ENCODE measurements around the gene FADS6.
"Not testable (repeated sequence)": the region's sequence is repeated elsewhere in the genome, so short reads cannot be mapped to it uniquely, and the experiment has no call there.

Gene FADS6

DNA sequence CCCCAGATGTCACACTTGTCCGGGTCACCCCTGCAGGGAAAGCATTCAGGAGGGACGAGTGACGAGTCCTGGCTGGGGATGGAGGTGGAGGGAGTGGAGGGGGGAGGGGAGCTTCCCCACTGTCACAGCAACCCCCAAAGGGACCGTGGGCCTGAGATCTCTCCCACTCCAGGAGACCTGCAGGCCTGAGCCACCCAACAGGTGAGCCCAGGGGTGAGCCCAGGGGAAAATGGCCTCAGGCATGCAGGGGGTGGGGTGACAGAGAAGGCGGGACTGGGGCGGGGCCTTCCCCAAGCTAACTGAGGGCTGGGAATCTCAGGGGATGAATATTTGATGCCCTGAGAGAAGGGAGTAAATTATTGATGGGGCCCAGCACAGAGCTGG lies 27.2 kb upstream of the FADS6 start:
- H3K4me3 ChIP-seq (ENCODE audit: low read depth in 1 of 2, low read length in 2 of 2) = no peak overlapping the region
- peaks cover 10% of the 10 kb centered on the region in 2 donors for H3K4me1 ChIP-seq (ENCODE audit: control insufficient read depth in 1 of 2, insufficient read depth in 2 of 2, low read length in 2 of 2)
- H3K9me3 ChIP-seq (ENCODE audit: control insufficient read depth in 1 of 2, low read length in 2 of 2) = no peaks in the 10 kb centered on the region
- peaks cover 50% of the 10 kb centered on the region in 2 donors for H3K27me3 ChIP-seq (ENCODE audit: control insufficient read depth in 1 of 2, insufficient read depth in 2 of 2, low read length in 2 of 2)
- no peak overlapping the region for H3K27ac ChIP-seq (ENCODE audit: low read depth, low read length)
- H3K9ac ChIP-seq (ENCODE audit: low read depth in 1 of 2, low read length in 2 of 2) = no peak overlapping the region
- no peaks in the 10 kb centered on the region for H3K36me3 ChIP-seq (ENCODE audit: control insufficient read depth in 1 of 2, insufficient read depth in 2 of 2, low read length in 2 of 2)

GRCh38 chr17:74920306-74920620 lies 26.8 kb upstream of the FADS6 start:
- peaks cover 10% of the 10 kb centered on the region in 2 donors for H3K4me1 ChIP-seq (ENCODE audit: control insufficient read depth in 1 of 2, insufficient read depth in 2 of 2, low read length in 2 of 2)
- H3K27ac ChIP-seq (ENCODE audit: low read depth, low read length) = no peak overlapping the region
- no peaks in the 10 kb centered on the region for H3K9me3 ChIP-seq (ENCODE audit: control insufficient read depth in 1 of 2, low read length in 2 of 2)
- H3K4me3 ChIP-seq (ENCODE audit: low read depth in 1 of 2, low read length in 2 of 2) = no peak overlapping the region
- H3K36me3 ChIP-seq (ENCODE audit: control insufficient read depth in 1 of 2, insufficient read depth in 2 of 2, low read length in 2 of 2) = no peaks in the 10 kb centered on the region
- peaks cover 46% of the 10 kb centered on the region in 2 donors for H3K27me3 ChIP-seq (ENCODE audit: control insufficient read depth in 1 of 2, insufficient read depth in 2 of 2, low read length in 2 of 2)
- H3K9ac ChIP-seq (ENCODE audit: low read depth in 1 of 2, low read length in 2 of 2) = no peak overlapping the region

DNA sequence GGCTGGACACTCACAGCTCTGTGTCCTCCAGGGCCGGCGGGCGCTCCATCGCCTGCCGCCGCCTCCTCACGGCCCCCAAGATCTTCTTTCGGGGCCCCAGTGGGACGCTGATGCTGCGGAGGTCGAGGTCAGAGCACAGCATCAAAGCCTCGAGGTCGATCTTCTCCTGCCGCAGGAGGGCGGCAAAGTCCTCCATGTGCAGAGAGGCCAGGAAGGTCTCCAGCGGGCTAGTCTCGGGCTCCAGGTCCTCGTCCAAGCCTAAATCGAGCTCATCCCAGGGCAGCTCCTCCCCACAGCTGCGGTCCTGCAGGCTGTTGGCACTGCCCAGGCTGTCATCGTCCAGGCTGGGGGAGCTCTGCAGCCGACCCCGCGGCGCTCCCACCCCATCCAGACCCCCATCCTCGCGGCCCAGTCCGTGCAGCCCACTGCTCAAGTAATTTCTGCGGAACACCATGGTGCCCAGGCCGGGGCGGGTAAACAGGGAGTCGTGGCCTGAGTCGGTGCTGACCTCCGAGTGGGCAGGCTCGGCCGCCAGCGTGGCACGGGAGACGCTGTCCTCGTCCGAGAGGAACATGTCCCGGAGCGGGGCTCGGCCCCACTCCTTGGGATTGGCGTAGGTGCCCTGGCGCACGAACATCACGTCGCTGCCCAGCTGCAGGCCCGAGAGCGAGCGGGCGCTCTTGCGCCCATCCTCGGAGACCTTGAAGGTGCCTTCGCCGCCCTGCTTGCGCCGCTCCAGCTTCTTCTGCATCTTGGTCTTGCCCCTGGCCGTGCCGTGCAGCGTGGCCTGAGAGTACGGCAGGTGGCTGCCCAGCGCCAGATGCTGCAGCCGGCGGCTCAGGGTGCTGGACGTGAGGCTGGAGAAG lies 26.2 kb upstream of the FADS6 start:
- H3K9me3 ChIP-seq (ENCODE audit: control insufficient read depth in 1 of 2, low read length in 2 of 2) = no peaks in the 10 kb centered on the region
- no peaks in the 10 kb centered on the region for H3K36me3 ChIP-seq (ENCODE audit: control insufficient read depth in 1 of 2, insufficient read depth in 2 of 2, low read length in 2 of 2)
- H3K27me3 ChIP-seq (ENCODE audit: control insufficient read depth in 1 of 2, insufficient read depth in 2 of 2, low read length in 2 of 2) = peaks cover 40 to 41% of the 10 kb centered on the region in 2 donors
- H3K27ac ChIP-seq (ENCODE audit: low read depth, low read length) = no peak overlapping the region
- H3K4me1 ChIP-seq (ENCODE audit: control insufficient read depth in 1 of 2, insufficient read depth in 2 of 2, low read length in 2 of 2) = peaks cover 10% of the 10 kb centered on the region in 2 donors
- H3K4me3 ChIP-seq (ENCODE audit: low read depth in 1 of 2, low read length in 2 of 2) = no peak overlapping the region
- no peak overlapping the region for H3K9ac ChIP-seq (ENCODE audit: low read depth in 1 of 2, low read length in 2 of 2)

DNA sequence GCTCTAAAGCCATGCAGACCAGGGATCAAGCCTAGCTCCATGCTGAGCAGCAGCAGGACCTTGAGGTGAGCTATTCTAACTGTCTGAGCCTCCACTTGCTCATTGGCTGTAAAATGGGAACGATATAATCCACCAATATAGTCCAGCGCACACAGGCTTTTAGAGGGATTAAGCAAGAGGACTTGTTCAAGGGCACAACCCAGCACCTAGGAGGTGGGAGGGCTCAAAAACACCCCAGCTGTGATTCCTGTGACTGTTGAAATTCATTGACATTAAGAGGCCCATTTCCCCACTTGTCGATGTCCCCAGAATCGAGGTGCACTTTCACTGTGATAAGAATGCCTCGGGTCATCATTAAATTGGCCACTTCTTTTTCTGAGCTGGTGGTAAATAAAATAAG lies 25.5 kb upstream of the FADS6 start:
- peaks cover 33% of the 10 kb centered on the region in 2 donors for H3K27me3 ChIP-seq (ENCODE audit: control insufficient read depth in 1 of 2, insufficient read depth in 2 of 2, low read length in 2 of 2)
- H3K4me3 ChIP-seq (ENCODE audit: low read depth in 1 of 2, low read length in 2 of 2) = no peak overlapping the region
- H3K4me1 ChIP-seq (ENCODE audit: control insufficient read depth in 1 of 2, insufficient read depth in 2 of 2, low read length in 2 of 2) = peaks cover 2 to 3% of the 10 kb centered on the region in 2 donors
- no peak overlapping the region for H3K27ac ChIP-seq (ENCODE audit: low read depth, low read length)
- no peaks in the 10 kb centered on the region for H3K9me3 ChIP-seq (ENCODE audit: control insufficient read depth in 1 of 2, low read length in 2 of 2)
- no peaks in the 10 kb centered on the region for H3K36me3 ChIP-seq (ENCODE audit: control insufficient read depth in 1 of 2, insufficient read depth in 2 of 2, low read length in 2 of 2)
- H3K9ac ChIP-seq (ENCODE audit: low read depth in 1 of 2, low read length in 2 of 2) = no peak overlapping the region

GRCh38 chr17:74917430-74917829 lies 24.0 kb upstream of the FADS6 start:
- H3K9ac ChIP-seq (ENCODE audit: low read depth in 1 of 2, low read length in 2 of 2) = no peak overlapping the region
- H3K4me1 ChIP-seq (ENCODE audit: control insufficient read depth in 1 of 2, insufficient read depth in 2 of 2, low read length in 2 of 2) = no peaks in the 10 kb centered on the region
- no peak overlapping the region for H3K27ac ChIP-seq (ENCODE audit: low read depth, low read length)
- H3K9me3 ChIP-seq (ENCODE audit: control insufficient read depth in 1 of 2, low read length in 2 of 2) = no peaks in the 10 kb centered on the region
- no peak overlapping the region for H3K4me3 ChIP-seq (ENCODE audit: low read depth in 1 of 2, low read length in 2 of 2)
- no peaks in the 10 kb centered on the region for H3K36me3 ChIP-seq (ENCODE audit: control insufficient read depth in 1 of 2, insufficient read depth in 2 of 2, low read length in 2 of 2)
- peaks cover 21 to 25% of the 10 kb centered on the region in 2 donors for H3K27me3 ChIP-seq (ENCODE audit: control insufficient read depth in 1 of 2, insufficient read depth in 2 of 2, low read length in 2 of 2)

GRCh38 chr17:74916851-74917199 lies 23.4 kb upstream of the FADS6 start:
- peaks cover 16 to 21% of the 10 kb centered on the region in 2 donors for H3K27me3 ChIP-seq (ENCODE audit: control insufficient read depth in 1 of 2, insufficient read depth in 2 of 2, low read length in 2 of 2)
- no peaks in the 10 kb centered on the region for H3K9me3 ChIP-seq (ENCODE audit: control insufficient read depth in 1 of 2, low read length in 2 of 2)
- no peak overlapping the region for H3K9ac ChIP-seq (ENCODE audit: low read depth in 1 of 2, low read length in 2 of 2)
- H3K27ac ChIP-seq (ENCODE audit: low read depth, low read length) = no peak overlapping the region
- H3K36me3 ChIP-seq (ENCODE audit: control insufficient read depth in 1 of 2, insufficient read depth in 2 of 2, low read length in 2 of 2) = no peaks in the 10 kb centered on the region
- no peak overlapping the region for H3K4me3 ChIP-seq (ENCODE audit: low read depth in 1 of 2, low read length in 2 of 2)
- no peaks in the 10 kb centered on the region for H3K4me1 ChIP-seq (ENCODE audit: control insufficient read depth in 1 of 2, insufficient read depth in 2 of 2, low read length in 2 of 2)

DNA sequence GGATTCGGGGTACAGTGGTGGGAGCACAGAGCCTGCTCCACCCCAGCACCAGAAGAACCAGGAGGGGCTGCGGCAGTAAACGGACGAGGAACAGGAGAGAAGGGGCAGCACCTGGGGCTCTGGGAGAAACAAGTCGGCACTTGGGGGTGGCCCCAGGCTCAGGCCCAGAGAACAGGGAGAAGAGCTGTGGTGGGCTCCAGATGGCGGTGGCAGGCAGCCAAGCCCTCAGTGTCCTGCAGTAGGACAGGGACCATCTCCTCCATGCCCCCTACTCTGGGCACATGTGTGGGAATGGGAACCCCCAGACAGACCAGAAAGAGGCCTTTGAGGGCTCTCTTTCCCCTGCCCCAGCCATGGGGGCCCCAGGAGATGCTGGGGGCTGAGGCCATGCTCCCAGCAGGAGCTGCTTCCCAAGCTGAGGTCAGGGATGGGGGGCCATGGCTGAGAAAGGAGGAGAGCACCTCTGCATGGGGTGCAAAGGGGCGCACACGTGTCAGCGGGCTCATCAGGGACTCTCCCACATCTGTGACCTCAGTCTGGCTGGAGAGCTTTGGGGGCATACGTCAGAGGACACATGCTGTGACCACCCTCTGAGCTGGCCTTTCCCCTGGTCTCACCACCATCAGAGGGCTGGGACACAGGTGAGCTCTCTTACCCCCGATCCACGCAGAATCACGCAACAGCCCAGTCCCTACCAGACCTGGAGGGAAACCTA lies 22.9 kb upstream of the FADS6 start:
- Histone ChIP-seq H3K9me3 (ENCODE audit: control insufficient read depth in 1 of 2, low read length in 2 of 2) (no peaks in the 10 kb centered on the region), H3K36me3 (ENCODE audit: control insufficient read depth in 1 of 2, insufficient read depth in 2 of 2, low read length in 2 of 2) (no peaks in the 10 kb centered on the region), H3K4me3 (ENCODE audit: low read depth in 1 of 2, low read length in 2 of 2) (no peak overlapping the region), H3K27ac (ENCODE audit: low read depth, low read length) (no peak overlapping the region), H3K9ac (ENCODE audit: low read depth in 1 of 2, low read length in 2 of 2) (no peak overlapping the region), H3K4me1 (ENCODE audit: control insufficient read depth in 1 of 2, insufficient read depth in 2 of 2, low read length in 2 of 2) (no peaks in the 10 kb centered on the region), H3K27me3 (ENCODE audit: control insufficient read depth in 1 of 2, insufficient read depth in 2 of 2, low read length in 2 of 2) (peaks cover 10 to 16% of the 10 kb centered on the region in 2 donors)

DNA sequence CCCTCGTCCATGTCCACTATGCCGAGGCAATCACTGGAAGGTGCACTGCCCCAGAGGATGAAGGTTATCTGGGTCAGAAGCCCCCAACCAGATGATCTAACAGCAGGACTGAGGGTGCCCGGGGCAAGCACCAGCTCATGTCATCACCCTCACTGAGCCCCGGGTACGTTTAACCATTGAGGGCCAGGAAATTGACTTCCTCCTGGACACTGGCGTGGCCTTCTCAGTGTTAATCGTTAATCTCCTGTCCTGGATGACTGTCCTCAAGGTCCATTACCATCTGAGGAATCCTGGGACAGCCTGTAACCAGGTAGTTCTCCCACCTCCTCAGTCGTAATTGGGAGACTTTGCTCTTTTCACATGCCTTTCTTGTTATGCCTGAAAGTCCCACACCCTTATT lies 18.0 kb upstream of the FADS6 start:
- H3K4me3 ChIP-seq (ENCODE audit: low read depth in 1 of 2, low read length in 2 of 2); H3K4me1 ChIP-seq (ENCODE audit: control insufficient read depth in 1 of 2, insufficient read depth in 2 of 2, low read length in 2 of 2); H3K27ac ChIP-seq (ENCODE audit: low read depth, low read length); H3K36me3 ChIP-seq (ENCODE audit: control insufficient read depth in 1 of 2, insufficient read depth in 2 of 2, low read length in 2 of 2); H3K27me3 ChIP-seq (ENCODE audit: control insufficient read depth in 1 of 2, insufficient read depth in 2 of 2, low read length in 2 of 2); H3K9me3 ChIP-seq (ENCODE audit: control insufficient read depth in 1 of 2, low read length in 2 of 2); H3K9ac ChIP-seq (ENCODE audit: low read depth in 1 of 2, low read length in 2 of 2): not testable (repeated sequence)

- not testable (repeated sequence) for H3K27ac ChIP-seq (ENCODE audit: low read depth, low read length); H3K4me1 ChIP-seq (ENCODE audit: control insufficient read depth in 1 of 2, insufficient read depth in 2 of 2, low read length in 2 of 2); H3K4me3 ChIP-seq (ENCODE audit: low read depth in 1 of 2, low read length in 2 of 2); H3K36me3 ChIP-seq (ENCODE audit: control insufficient read depth in 1 of 2, insufficient read depth in 2 of 2, low read length in 2 of 2); H3K9ac ChIP-seq (ENCODE audit: low read depth in 1 of 2, low read length in 2 of 2); H3K27me3 ChIP-seq (ENCODE audit: control insufficient read depth in 1 of 2, insufficient read depth in 2 of 2, low read length in 2 of 2); H3K9me3 ChIP-seq (ENCODE audit: control insufficient read depth in 1 of 2, low read length in 2 of 2)
These were observed 15.7 kb upstream of the FADS6 start for GRCh38 chr17:74909097-74909496.

- Histone ChIP-seq H3K4me1 (ENCODE audit: control insufficient read depth in 1 of 2, insufficient read depth in 2 of 2, low read length in 2 of 2) (no peaks in the 10 kb centered on the region), H3K27me3 (ENCODE audit: control insufficient read depth in 1 of 2, insufficient read depth in 2 of 2, low read length in 2 of 2) (peaks cover 11 to 15% of the 10 kb centered on the region in 2 donors)
These were observed 13.6 kb upstream of the FADS6 start for GRCh38 chr17:74907012-74907411.

More at GRCh38 chr17:74907012-74907411, 13.6 kb upstream of the FADS6 start:
- Histone ChIP-seq H3K4me3 (ENCODE audit: low read depth in 1 of 2, low read length in 2 of 2) (no peak overlapping the region), H3K36me3 (ENCODE audit: control insufficient read depth in 1 of 2, insufficient read depth in 2 of 2, low read length in 2 of 2) (no peaks in the 10 kb centered on the region), H3K27ac (ENCODE audit: low read depth, low read length) (no peak overlapping the region), H3K9ac (ENCODE audit: low read depth in 1 of 2, low read length in 2 of 2) (no peak overlapping the region), H3K9me3 (ENCODE audit: control insufficient read depth in 1 of 2, low read length in 2 of 2) (no peaks in the 10 kb centered on the region)
